ELF-1 (cell line): ENCODE measurements around the gene SUB1.
"Not testable (repeated sequence)": the region's sequence is repeated elsewhere in the genome, so short reads cannot be mapped to it uniquely, and the experiment has no call there.

Experiments
- DNase-seq: peaks from one replicate; pipeline ENCODE4 v3.0.0-alpha.2; 2016; ENCODE audit warnings: low read depth, low spot score

Gene SUB1

DNA sequence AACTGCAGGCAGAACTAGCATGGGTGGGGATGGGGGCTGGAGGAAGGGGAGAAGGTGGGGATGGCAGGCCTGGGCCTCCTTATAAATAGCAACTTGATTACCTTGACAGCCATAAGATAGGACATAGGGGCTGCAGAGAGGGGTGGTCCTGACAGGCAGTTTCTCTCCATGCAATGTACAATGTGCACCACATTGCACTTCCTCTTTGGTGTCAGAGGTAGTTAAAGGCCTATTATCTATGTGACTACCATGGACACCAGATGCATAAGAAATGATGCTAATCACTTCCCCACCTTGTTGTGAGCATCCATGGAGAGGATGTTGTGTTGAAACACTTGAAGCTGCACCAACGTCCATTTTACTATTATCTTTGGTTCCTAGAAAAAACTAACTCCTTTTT lies 20.2 kb upstream of the SUB1 start:
- DNase-seq = no peak

- no peak for DNase-seq
Observed at GRCh38 chr5:32566319-32567111, 18.8 kb upstream of the SUB1 start.

DNA sequence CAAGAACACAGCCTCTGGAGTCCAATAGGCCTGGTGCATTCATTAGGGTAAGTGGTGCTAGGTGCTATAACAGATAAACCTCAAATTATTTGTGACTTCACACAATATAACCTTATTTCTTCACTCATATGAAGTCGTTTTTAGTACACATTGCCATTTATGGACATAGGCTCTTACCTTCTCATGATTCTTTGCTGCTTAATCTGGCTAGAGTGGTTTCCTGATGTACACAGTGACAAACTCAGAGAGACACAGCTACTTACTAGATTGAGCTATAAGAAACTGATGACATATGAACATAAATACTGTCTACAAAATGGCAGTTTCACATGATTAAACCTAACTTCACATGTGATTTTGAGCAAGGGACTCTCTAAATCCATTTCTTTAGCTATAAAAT lies 14.2 kb upstream of the SUB1 start:
- DNase-seq = no peak

GRCh38 chr5:32572778-32573480 lies 12.4 kb upstream of the SUB1 start:
- no peak for DNase-seq

GRCh38 chr5:32573481-32573854 lies 11.9 kb upstream of the SUB1 start:
- not testable (repeated sequence) for DNase-seq

DNA sequence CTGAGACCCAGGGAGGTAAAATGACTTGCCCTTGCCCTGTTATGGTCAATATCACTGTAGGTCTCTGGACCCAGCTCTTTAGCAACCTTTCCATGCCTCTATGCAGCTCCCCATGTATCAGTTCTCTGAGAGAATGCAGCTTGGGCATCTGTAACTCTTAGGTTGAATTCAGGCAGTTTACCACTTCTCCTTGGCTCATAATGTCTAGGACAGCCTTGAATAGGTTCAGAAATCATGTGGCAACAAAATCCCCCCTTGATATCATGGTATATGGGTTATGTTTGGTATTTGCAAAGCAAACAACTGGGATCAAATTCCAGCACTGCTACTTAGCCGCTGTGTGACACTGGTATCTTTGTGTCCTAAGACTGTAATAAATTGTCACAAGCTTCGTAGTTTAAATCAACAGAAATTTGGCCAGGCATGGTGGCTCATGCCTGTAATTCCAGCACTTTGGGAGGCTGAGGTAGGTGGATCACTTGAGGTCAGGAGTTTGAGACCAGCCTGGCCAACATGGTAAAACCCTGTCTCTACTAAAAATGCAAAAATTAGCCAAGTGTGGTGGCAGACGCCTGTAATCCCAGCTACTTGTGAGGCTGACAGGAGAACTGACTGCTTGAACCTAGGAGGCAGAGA lies 10.7 kb upstream of the SUB1 start:
- DNase-seq = no peak

DNA sequence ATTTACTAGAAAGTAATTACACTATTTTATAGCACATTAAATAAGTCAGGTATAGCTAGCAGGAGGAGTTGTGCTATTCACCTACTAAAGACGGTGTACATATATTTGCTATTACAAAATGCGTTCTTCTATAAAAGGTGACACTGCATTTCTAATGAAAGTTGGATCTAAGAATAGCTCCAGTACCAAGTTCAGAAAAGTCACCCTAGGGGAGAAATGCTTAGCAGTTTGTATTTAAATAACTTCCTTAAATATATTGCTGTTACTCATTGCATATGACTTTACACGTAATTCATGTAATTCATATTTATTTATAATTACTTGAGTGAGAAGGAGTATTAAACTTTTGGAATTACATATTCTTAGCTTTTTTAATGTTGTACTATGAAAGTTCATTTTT lies 7.0 kb upstream of the SUB1 start:
- no peak for DNase-seq

DNA sequence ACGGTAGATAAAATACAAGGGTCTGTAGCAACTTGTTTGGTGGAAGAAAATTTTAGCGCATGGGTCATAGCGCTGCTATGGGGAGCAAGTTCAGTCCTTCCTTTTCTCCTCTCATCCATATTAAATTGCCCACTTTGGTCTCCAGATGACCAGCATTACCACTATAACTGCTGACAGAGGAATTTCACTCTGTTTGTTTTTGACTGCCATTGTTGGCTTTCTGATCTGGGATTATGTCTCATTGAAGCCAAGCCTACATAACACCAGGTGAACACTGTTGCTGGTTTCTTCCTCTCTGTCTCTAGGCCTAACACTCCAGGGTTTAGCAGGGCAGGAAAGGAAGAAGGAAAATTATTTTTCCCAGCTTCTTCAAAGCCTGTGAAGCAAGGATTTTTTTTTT lies 6.6 kb upstream of the SUB1 start:
- DNase-seq = no peak

GRCh38 chr5:32581010-32581785 lies 4.2 kb upstream of the SUB1 start:
- DNase-seq = peak; percentile 52

DNA sequence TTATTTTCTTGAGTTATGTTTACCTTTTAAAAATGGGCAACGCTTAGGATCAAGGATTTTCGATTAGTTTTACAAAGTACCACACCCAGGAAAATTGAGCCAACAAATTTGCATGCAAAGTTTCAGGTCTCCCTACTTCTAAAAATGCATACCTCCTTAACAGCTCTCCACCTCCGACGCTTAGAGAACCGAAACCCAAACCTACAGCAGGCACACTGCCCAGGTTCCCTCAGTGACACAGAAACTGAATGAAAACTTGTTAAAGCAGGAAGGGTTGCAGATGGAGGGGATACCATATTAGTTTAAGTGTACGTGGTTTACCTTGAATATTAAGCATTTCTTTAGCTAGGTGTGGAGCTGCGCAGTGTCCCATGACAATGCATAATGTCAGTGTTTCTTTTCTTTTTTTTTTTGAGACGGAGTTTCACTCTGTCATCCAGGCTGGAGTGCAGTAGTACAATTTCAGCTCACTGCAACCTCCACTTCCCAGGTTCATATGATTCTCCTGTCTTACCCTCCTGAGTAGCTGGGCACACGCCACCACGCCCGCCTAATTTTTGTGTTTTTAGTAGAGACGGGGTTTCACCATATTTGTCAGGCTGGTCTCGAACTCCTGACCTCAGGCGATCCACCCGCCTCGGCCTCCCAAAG lies 1.6 kb upstream of the SUB1 start:
- DNase-seq = no peak

DNA sequence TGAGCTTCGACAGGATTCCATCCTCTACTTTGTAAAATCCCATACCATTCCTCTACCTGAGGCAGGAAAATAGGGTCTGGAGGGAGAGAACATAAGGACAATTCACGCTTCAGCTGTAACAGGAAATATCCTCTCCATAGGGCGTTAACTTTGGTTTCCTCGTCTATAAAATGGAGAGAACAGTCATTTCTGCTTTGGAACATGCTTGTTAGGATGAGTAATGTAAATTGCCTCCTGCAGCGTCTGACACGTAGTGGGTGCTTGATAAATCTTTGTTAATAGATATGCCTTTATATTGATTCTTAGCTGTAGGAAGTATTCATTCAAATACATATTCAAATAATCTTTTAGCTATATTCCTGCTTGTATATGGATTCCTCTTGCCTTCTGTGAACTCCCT lies 711 bp upstream of the SUB1 start:
- DNase-seq = no peak

GRCh38 chr5:32585122-32585445 lies 273 bp upstream of the SUB1 start:
- no peak for DNase-seq

GRCh38 chr5:32586276-32586599 lies 881 bp downstream of the SUB1 start:
- no peak for DNase-seq

DNA sequence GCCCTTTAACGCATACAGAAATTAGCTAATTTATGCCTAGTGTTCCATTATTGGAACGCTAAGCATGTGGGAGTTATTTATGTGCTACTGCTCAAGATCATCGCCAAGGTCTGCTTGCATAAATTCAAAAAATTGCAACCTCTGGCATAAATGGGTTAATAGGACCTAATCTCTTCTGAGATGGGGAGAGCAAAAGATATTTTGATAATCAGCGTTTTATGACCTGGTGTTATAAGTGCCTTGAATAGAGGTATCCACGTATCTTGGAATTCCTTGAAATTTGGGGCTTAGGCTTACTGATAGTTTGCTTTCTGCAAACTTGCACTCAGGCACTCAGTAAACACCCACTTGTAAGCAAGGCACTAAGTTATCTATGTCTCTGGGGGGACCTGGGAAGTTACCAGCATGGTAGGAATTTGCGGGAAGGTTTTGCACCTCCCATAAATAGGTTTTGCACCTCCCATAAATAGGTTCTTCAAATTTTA lies 1.8 kb downstream of the SUB1 start:
- no peak for DNase-seq

- DNase-seq = no peak
Observed at GRCh38 chr5:32589416-32589815, 4.1 kb downstream of the SUB1 start.

- DNase-seq = no peak
Observed at GRCh38 chr5:32589942-32590869, 4.8 kb downstream of the SUB1 start.

DNA sequence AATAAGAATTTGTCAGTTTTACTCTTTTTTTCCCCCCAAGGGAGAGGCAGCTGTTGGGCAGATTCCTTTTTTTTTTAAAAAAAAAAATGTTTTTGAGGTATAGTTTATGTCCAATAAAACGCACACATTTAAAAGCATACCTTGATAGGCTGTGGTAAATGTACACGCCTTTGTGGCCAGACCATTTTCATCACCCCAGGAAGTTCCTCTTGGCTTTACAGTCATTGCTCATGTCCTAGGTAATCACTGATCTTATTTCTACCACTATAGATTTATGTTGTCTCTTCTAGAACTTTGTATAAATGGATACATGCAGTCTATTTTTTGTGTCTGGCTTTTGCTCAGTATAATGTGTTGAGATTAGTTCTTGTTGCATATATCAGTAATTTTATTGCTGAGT lies 9.8 kb downstream of the SUB1 start:
- DNase-seq = no peak

DNA sequence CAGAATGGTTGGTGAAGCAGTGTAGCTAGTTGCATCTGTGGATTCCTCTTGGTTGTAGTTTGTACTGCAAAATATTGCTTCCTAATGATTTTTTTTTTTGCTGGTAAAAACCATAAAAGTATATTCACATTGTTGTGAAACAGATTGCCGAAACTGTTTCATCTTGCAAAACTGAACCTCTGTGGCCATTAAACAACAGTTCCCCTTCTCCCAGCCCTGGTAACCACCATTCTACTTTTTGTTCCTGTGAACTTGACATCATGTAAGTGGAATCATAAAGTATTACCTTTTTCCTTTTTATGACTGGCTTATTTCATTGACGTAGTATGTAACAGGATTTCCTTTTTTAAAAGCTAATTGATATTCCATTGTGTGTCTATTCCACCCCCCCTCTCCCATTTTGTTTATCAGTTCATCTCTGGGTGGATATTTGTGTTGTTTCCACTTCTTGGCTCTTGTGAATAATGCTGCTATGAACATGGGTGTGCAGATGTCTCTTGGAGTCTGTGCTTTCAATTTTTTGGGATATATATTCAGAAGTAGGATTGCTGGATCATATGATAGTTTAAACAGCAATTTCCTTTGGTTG lies 11.8 kb downstream of the SUB1 start:
- DNase-seq = no peak

DNA sequence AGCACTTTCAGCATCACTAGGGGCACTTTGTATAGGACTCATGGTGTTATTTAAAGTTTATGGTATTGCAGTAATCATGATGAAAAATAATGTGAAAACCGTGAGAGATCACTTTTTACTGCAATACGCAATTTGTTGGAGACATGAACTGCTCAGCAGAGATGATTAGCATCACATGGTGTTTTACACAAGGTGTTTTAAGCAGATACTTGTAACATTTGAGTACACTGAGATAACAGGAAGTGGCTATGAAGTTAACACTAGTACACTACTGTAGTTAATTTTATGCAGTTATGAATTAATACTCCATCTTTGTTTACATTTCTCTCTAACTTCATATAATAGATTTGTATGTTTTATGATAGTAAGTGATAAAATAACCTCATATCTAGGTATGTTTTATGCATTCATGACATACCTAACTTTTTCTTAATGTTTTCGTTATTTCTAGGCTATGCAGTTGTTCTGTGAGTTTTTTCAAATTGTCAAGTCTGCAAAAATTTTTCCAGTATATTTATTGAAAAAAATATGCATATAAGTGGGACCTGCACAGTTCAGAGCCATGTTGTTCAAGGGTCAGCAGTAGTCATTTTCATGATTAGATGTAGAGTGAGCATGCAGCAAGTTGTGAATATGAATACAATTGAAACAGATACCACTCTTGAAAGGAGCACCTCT lies 13.0 kb downstream of the SUB1 start:
- DNase-seq = no peak
